IPS DF 19.7 (cell line): Measurements from ENCODE around the gene WDFY2.
"Not testable (repeated sequence)": the region's sequence is repeated elsewhere in the genome, so short reads cannot be mapped to it uniquely, and the experiment has no call there.

Source experiments
- DNase-seq: peaks from one replicate; pipeline ENCODE4 v3.0.0-alpha.2; 2013; ENCODE audit warnings: low read depth, low spot score

WDFY2 gene

GRCh38 chr13:51630288-51630615 is 46.0 kb downstream of the WDFY2 start:
- no peak for DNase-seq

GRCh38 chr13:51632591-51633362 is 48.5 kb downstream of the WDFY2 start:
- no peak for DNase-seq

GRCh38 chr13:51635137-51635878 is 51.0 kb downstream of the WDFY2 start:
- no peak for DNase-seq

GRCh38 chr13:51636349-51636890 is 52.2 kb downstream of the WDFY2 start:
- no peak for DNase-seq

- DNase-seq = no peak
Measured at GRCh38 chr13:51637852-51638215, 53.6 kb downstream of the WDFY2 start.

GRCh38 chr13:51638216-51638871 is 54.1 kb downstream of the WDFY2 start:
- DNase-seq = no peak

- DNase-seq = no peak
Measured at GRCh38 chr13:51639171-51639570, 54.9 kb downstream of the WDFY2 start.

- not testable (repeated sequence) for DNase-seq
Measured at GRCh38 chr13:51640696-51641095, 56.4 kb downstream of the WDFY2 start.

GRCh38 chr13:51643105-51643881 is 59.0 kb downstream of the WDFY2 start:
- no peak for DNase-seq

GRCh38 chr13:51643882-51644281 is 59.6 kb downstream of the WDFY2 start:
- DNase-seq = no peak

- DNase-seq = no peak
Measured at GRCh38 chr13:51644654-51645053, 60.4 kb downstream of the WDFY2 start.

- no peak for DNase-seq
Measured at GRCh38 chr13:51645154-51645650, 60.9 kb downstream of the WDFY2 start.

- peak; percentile 65 for DNase-seq
Measured at GRCh38 chr13:51645761-51646670, 61.8 kb downstream of the WDFY2 start.

- no peak for DNase-seq
Measured at GRCh38 chr13:51647067-51647466, 62.8 kb downstream of the WDFY2 start.

GRCh38 chr13:51652193-51652592 is 67.9 kb downstream of the WDFY2 start:
- DNase-seq = not testable (repeated sequence)

GRCh38 chr13:51659276-51660127 is 75.2 kb downstream of the WDFY2 start:
- DNase-seq = no peak

- DNase-seq = no peak
Measured at GRCh38 chr13:51660813-51661212, 76.6 kb downstream of the WDFY2 start.

GRCh38 chr13:51663973-51664957 is 80.0 kb downstream of the WDFY2 start:
- DNase-seq = no peak
